GM18907 (cell line): ENCODE measurements around the gene FFAR2.
"Not testable (repeated sequence)": the region's sequence is repeated elsewhere in the genome, so short reads cannot be mapped to it uniquely, and the experiment has no call there.

Experiments used
- ATAC-seq: cut with Tn5 transposase; IDR thresholded peaks from one replicate; pipeline ENCODE4 v1.9.1; 2021; ENCODE audit warnings: mild to moderate bottlenecking, moderate library complexity; ENCODE audit not compliant: unreplicated experiment

Gene FFAR2

DNA sequence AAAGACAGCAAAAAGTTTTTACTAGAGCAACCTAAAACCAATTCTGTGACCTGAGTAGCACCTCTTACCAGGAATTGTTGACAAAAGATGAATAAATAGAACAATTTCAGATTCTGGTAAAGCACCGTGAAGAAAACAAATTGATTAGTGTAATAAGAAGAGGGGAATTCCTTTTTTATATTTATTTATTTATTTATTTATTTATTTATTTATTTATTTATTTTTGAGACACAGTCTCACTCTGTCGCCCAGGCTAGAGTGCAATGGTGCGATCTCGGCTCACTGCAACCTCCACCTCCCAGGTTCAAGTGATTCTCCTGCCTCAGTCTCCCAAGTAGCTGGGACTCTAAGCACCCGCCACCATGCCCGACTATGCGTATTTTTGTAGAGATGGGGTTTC, 24.7 kb upstream of the FFAR2 start:
- ATAC-seq: not testable (repeated sequence)

DNA sequence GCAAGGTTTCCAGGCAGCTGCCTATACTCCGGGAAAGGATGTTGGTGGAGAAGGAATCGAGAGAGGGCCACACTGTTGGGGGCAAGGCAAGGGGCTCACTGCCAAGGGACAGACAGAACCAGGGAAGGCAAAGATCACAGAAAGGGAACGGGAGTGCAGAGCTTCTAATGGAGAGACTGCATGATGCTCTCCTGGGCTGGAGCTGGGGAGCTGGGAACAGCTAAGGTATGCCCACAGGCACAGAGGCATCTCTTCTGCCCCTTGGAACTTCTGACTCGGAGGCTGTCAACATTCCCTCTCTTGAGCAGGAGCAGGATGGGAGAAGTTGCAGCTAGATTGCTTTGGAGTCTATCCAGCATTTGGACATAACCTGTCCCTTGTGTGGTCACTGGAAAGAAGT, 22.4 kb upstream of the FFAR2 start:
- ATAC-seq: no peak

DNA sequence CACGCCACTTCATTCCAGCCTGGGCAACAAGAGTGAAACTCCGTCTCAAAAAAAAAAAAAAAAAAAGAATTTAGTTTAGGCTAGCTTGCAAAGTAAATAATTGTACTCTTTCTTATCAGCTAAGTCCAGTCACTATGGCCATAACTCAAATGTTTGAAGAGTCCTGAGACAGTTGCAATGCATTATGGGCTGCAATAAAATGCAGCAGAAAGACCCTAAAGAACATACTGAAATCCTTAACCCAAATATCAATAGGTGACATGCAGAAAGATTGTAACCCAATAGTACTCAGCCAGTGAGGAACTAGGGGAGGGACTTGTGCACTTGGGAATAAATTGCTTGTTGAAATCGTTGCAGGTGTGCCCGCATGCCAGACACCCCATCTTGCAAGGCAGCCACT, 20.9 kb upstream of the FFAR2 start:
- ATAC-seq: no peak

DNA sequence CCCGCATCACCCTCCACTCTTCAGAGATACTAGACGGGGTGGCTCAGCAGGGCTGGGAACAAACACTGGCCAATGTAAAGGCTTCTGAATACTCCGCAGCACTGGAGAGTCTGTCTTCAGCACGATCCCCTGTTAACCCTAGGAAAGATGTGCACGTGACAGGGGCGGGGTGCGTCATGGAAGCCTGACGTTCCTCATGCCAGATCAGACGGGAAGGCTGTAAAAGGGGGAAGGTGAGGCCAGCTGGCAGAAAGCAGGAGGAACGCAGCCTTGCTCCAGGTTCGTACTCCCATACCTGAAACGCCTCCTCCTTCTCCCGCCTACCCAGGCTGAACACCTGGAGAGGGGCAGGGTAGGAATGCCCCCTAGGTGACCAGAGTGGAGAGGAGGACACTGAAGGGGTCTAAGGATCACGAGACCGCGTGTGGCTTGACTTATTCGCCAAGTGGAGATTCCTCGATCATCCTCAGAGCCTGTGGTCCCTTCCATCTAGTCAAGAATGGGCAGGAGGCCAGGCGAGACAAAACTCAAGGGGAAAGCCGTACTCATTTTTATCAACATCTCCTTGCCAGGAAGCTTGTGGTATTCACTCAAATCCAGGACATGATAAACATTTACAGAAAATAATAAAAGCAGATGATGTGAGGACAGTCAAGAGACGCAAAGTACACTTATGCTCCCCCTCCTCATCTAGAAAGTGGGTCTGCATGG, 18.2 kb upstream of the FFAR2 start:
- ATAC-seq: no peak

DNA sequence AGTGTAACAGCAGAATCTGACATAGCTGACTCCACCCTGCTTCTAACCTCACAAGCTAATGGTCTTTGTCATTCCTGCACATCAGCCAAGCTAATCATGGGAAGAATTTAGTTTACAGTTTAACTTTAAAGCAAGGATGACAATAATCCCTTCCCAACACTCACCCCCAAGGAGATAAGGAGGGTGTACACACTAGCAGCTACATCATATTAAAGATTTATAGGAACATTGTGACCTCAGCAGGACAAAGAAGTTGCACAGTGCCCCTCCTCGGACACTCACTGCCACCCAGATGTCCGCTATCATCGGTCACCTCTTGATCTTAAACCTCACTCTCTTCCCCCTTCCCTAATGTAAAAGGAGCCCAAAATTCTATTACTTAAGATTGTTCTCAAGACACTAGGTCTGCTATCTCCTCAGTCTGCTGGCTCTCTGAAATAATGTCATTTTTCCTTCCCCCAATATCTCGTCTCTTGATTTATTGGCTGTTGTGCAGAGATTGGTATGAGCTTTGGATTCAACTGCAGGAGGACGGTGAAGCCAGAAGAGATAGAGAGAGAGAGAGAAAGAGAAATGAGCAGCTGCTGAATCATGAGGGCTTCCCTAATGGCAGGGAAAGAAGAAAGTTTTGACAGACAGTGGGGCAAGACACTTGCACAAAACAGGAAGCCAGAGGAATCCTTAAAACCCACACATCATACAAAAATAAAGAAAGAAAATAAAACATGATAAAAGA, 17.5 kb upstream of the FFAR2 start:
- ATAC-seq: no peak

DNA sequence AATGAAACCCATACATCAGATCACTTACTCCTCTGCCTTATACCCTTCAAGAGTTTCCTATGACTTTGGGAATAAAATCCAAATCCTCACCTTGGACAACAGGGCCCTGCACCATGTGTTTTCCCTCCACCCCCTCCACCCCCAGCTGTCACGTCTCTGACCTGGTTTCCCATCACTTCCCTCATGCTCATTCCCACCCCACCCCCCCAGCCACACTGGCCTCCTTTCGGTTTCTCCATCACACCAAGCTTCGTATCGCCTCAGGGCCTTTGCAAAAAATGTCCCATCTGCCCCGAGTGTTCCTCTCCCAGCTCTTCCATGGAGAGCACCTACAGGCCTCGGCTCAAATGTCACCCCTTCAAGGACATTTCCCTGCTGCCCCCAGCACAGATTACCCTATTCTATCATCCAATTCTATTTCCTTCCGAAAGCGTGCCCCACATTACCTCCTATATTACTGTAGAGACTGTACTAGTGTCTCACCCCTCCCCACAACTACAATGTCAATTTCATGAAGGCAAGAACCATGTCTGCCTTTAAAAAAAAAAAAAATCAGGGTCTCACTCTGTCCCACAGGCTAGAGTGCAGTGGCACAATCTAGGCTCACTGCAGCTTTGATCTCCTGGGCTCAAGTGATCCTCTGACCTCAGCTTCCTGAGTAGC, 16.8 kb upstream of the FFAR2 start:
- ATAC-seq: no peak

DNA sequence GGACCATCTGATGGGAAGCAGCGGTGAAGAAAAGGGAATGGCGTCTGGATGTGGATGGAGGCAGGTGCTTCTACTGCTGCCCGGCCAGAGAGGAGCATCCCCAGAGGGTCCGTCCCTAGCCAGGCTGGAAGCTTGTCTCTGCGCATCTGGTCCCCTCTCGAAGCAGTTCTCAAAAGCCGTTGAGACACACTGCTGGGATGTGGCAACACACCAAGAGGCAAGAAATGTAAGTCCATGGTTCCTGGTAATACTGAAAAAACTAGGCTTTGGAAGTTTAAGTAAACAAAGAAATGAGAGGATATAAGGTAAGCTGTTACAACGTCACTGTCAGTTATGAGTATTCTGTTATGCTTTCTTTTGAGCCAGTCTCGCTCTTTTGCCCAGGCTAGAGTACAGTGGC, 15.1 kb upstream of the FFAR2 start:
- ATAC-seq: no peak

DNA sequence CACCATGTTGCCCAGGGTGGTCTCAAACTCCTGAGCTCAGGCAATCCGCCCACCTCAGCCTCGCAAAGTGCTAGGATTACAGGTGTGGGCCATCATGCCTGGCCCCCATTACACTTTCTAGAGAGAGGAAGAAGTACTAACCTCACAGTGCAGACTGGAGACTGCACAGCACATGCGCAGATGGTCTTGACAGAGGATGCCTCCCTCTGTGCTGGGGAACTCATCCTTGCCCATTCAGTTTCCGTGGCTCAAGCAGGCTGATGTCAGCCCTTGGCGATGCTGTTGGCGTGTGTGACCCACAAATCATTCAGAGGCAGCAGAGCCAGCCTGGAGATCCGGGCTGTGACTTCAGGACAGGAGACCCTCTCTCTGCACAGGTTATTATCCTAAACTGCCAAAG, 14.6 kb upstream of the FFAR2 start:
- no peak for ATAC-seq

DNA sequence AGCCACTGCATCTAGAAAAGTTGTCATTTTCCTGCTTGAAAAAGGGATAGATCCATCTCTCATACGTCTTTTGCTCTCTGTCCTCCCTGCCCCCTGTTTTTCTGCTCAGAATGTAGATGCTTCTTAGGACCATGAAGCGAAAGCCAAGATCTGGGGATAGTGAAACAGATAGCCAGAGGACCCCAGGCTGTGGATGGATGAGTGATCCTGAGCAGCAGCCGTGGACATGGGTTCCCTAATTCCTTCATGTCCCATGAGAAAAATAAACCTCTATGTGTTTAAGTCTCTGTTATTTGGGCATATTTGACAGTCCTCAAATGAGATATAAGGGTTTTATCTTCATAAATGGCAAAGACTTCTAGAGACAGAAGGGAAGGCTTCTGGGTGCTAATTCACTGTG, 12.2 kb upstream of the FFAR2 start:
- ATAC-seq: no peak

DNA sequence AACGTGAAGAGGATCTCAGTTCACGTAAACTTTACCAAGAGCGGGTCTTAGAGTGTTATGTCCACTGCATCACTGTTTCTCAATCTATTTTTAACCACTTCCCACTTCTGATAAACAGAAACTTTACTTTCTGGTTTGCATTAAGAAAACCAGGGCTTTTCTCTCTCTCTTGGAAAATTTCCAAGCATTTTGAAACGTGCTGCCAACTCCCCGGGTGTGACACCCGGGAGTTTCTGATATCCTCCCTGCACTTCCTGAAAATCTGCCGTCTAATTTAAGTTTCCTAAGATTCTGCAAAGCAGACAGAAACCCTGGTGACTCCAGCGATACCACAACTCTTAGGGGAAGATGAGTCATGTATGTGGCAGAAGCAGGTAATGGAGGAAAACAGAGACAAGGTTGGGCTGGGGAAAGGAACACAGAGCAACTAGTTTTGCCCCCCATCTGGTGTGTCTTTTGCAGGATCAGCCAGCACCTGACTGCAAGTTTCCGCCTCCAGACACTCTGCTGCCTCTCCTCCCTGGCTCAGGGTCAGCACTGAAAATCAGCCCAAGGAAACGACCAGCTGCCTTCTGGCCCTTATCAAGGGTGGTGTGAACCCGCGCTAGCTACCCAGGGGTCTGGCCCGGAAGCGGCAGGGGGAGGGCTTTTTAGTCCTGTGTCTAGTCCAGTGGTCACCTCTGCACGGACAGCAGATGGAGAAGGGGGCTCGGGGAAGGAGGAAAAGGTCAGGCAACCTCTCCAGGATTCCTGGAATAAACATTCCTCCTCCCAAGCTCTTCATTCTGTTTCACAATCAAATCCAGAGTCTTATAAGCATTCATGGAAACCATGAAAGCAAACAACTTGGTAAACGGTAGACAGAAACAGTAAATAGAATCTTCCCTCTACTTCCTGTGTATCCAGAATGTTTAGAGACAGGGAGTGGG, 11.3 kb upstream of the FFAR2 start:
- no peak for ATAC-seq

DNA sequence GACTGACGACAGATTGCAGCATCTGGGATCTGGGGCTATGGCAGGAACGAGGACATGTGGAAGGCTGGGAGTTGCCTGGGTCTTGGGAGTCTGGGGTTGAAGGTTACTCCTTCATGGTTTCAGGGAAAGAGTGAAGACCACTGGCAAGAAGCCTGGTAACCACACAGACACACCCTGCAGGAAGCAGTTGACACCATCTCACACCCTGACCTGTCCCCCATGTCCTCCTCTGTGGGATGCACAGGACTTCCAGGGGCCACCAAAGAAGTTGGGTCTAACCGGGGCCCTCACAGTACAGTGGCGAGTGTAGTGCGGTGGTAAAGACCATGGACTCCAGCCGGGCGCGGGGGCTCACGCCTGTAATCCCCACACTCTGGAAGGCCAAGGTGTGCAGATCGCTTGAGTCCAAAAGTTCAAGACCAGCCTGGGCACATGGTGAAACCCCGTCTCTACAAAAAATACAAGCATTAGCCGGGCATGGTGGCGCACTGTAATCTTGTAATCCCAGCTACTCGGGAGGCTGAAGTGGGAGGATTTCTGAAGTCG, 10.6 kb upstream of the FFAR2 start:
- no peak for ATAC-seq

DNA sequence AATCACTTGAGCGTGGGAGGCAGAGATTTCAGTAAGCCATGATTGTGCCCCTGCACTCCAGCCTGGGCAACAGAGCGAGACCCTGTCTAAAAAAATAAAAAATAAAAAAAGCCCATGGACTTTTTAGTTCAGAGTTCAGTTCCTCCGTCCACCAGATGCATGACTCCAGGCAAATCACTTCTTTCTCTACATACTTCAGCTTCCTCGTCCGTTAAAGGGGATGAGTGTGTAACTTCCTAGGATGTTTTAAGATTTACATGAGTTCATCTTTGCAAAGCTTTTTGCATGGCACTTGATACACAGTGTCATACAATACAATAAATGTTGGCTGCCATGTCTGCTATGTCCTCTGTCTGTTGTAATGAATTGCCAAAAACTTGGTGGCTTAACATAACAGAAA, 10.0 kb upstream of the FFAR2 start:
- no peak for ATAC-seq

DNA sequence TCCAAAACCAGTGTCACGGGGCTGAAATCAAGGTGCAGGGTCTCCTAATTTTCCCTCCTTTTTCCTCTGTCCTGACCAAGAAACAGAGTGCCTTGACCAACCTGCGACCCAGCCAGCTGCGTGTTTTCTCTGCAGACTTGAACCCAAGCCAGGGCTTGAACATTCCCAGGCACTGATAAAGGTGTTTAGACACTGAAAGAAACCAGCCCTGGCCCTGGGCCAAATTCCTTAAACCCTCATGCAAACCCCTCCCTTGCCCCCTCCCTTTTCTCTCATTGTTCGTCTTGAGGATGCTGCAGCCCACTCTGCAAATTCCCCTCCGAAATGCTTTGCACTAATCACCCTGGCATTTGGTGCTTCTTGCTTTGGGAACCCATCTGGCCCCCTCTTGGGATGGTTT, 9.5 kb upstream of the FFAR2 start:
- no peak for ATAC-seq

DNA sequence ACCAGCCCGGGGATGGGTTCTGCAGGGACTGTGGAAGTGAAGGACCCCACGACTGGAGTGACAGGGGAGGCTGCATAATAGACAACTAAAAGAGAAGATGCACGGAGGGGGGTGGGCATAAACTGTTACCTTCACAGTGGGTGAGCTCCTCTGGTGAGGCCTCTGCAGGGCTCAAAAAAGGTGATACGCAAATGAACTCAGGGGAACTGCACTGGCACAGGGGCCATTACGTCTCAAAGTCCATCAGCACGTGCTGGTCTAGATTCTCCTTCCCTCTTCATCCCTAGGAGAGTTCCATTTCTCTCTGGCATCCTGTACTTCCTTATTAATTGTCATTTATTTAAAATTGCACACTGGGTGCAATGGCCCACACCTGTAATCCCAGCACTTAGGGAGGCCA, 8.1 kb upstream of the FFAR2 start:
- no peak for ATAC-seq

DNA sequence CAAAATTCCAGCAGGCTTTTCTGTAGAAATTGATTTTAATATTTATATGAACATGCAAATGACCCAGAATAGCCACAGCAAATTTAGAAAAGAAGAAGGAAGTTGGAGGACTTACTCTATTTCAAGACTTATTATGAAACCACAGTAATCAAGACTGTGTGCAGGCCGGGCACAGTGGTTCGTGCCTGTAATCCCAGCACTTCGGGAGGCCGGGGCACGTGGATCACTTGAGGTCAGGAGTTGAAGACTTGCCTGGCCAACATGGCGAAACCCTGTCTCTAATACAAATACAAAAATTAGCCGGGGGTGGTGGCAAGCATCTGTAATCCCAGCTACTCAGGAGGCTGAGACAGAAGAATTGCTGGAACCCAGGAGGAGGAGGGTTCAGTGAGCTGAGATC, 6.0 kb upstream of the FFAR2 start:
- no peak for ATAC-seq

DNA sequence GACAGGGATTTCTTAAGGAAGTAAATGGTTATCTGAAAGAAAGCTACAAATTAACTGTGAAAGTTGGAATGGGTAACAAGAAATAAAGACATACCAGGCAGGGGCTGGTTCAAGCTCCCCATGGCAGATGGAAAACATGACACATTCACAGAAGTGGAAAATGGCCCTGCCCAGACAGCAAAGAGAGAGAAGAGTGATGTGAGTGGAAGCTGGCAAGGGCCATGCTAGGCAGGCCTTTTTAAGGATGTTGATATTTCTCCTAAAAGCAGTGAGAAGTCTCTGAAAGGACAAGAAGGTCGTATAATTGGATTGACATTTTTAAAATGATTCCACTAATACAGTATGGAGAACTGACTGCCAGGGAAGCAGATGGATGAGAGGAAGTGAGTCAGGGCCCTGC, 3.3 kb upstream of the FFAR2 start:
- no peak for ATAC-seq

DNA sequence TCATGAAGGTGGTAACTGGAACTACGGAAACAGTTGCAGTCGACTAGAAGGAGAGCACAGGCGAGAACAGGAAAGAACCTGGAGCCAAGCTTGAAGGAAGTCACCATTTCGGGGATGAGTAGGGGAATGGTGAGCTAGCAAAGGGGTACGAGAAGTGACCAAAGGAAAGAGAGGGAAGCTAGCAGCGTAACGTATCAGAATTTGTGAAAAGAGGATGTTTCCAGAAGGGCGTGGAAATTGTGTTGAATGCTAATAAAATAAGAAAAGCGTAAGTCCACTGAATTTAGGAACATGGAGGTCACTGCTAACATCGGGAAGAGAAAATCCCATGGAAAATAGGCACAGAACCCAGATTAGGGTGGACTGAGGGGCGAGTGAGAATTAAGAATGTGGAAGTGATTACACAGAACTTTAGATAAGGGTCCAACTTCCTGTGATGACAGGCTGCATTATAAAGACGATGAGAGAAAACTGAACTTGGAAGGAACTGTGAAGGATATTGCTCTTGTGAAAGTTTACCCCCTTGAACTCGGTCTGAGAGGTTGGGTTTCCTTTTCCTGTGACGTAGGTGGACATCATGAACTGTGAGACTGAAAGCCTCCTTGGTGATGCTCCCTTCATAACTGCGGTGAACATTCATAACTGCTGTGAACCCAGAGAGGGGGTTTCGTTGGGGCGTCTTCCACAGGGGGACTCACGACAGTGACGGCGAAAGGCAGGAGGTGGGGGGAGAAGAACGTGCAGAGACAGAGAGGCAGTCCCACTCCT, 2.0 kb upstream of the FFAR2 start:
- ATAC-seq: no peak

DNA sequence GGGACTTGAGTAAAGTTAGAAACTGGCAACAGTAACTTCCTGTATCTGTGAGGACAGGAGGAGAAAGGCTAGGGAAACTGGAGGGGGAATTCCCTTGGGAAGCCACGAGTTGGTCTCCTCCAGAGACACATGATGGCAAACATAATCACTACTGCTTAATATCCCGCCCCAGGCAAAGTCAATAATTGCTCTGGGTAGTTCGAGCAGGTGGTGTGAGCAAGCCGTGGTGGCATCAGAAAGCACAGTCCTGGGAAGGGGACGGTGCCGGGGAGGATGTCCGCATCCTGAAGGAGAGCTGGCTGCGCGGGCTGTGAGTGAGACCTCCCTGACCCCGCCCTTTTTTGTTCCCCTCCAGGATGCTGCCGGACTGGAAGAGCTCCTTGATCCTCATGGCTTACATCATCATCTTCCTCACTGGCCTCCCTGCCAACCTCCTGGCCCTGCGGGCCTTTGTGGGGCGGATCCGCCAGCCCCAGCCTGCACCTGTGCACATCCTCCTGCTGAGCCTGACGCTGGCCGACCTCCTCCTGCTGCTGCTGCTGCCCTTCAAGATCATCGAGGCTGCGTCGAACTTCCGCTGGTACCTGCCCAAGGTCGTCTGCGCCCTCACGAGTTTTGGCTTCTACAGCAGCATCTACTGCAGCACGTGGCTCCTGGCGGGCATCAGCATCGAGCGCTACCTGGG, 1.4 kb downstream of the FFAR2 start:
- no peak for ATAC-seq

DNA sequence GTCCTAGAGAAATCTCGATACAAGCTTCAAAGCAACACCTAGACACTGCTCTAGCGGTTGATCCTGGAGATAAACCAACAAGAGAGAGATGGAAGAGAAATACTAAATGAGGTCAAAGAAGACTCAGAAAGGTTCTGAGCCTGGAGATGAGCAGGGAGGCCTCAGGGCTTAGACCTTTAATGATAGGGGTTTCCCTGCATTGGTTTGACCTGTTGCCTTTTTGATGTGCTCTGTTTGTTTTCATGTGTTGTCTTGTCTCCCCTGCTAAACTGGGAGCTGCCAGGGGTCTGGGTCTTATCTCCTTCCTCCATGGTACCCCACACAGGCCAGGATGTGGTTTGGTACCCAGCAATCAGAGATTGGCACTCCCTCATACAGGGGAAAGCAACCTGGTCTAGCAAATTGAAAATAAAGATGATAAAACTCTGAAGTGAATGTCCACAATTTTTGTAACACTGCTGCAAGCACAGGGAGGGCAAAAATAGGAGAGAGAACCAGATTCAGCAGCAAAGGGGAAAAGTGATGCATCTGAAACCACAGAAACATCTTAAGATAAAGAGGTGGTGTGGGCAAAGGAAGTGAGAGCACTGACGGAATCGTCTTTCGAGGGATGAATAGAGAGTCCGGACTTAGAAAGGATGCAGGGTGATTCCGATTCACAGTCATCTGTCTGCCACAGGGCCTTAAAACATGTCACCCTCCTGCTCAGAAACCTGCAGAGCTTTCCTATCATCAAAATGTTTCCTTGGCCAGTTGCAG, 3.5 kb downstream of the FFAR2 start:
- peak; percentile 62 for ATAC-seq
